Mesodermal cell (in vitro differentiated cells): Measurements from ENCODE around the gene PDHB. TPM values are rescaled to one million over a fixed set of nuclear protein-coding genes. Genes with fewer than 3 reads are reported as not detected.
A peak's percentile ranks its signal among the peaks of the same experiment; 100 is the strongest.

Experiments
- H3K27ac ChIP-seq: 2 replicates; pipeline ENCODE4 v1.7.0; 2013; ENCODE audit warnings: mild to moderate bottlenecking, low read depth, low read length, moderate library complexity; ENCODE audit not compliant: severe bottlenecking
- H3K36me3 ChIP-seq: 2 replicates; pipeline ENCODE4 v1.7.1; 2013; ENCODE audit warnings: mild to moderate bottlenecking, low read length, moderate library complexity; ENCODE audit not compliant: control insufficient read depth, insufficient read depth
- H3K4me1 ChIP-seq: one replicate; pipeline ENCODE4 v1.7.1; 2013; ENCODE audit warnings: mild to moderate bottlenecking, low read length; ENCODE audit not compliant: insufficient read depth, control insufficient read depth, poor library complexity, severe bottlenecking
- H3K4me3 ChIP-seq: 2 replicates; pipeline ENCODE4 v1.7.0; 2013; ENCODE audit warnings: low read length, control low read depth, mild to moderate bottlenecking; ENCODE audit not compliant: insufficient read depth, poor library complexity, severe bottlenecking; ENCODE audit errors: extremely low read depth
- H3K9me3 ChIP-seq: 2 replicates; pipeline ENCODE4 v1.7.1; 2013; ENCODE audit warnings: mild to moderate bottlenecking, low read length, moderate library complexity; ENCODE audit not compliant: control insufficient read depth
- WGBS, 2 experiments: methylation state at CpG; one replicate each; pipeline ENCODE4 v1.1.5; 2013; ENCODE audit warnings: missing lambda C conversion rate in 2 of 2; ENCODE audit not compliant: insufficient coverage in 2 of 2; 5-methylcytosine and 5-hydroxymethylcytosine counted together
- polyA plus RNA-seq, 2 experiments: library from polyadenylated mRNA; stranded (reverse); fragments of 50-300 nt; gene quantifications; one replicate each; pipeline ENCODE4 v1.2.3, GENCODE V29; 2013

Gene PDHB
- 110 TPM for polyA plus RNA-seq (2013, experiment 1 of 2)
- 103 TPM for polyA plus RNA-seq (2013, experiment 2 of 2)

- Histone ChIP-seq H3K9me3 (no peaks in the 10 kb centered on the region), H3K4me3 (peak within 1 kb of the TSS; percentile 66), H3K4me1 (peaks cover 19% of the 10 kb centered on the region), H3K27ac (peak within 1 kb of the TSS; percentile 96), H3K36me3 (peaks cover 38% of the 10 kb centered on the region)
- 1% methylated on average over 39 to 53 of the region's 67 CpGs for WGBS, 2 experiments
Observed at GRCh38 chr3:58433400-58434167, at the start of gene PDHB. Gene PDHB, minus strand, starts transcription at chr3:58433832. Its CDS starts 23 bp downstream, at chr3:58433809.

DNA sequence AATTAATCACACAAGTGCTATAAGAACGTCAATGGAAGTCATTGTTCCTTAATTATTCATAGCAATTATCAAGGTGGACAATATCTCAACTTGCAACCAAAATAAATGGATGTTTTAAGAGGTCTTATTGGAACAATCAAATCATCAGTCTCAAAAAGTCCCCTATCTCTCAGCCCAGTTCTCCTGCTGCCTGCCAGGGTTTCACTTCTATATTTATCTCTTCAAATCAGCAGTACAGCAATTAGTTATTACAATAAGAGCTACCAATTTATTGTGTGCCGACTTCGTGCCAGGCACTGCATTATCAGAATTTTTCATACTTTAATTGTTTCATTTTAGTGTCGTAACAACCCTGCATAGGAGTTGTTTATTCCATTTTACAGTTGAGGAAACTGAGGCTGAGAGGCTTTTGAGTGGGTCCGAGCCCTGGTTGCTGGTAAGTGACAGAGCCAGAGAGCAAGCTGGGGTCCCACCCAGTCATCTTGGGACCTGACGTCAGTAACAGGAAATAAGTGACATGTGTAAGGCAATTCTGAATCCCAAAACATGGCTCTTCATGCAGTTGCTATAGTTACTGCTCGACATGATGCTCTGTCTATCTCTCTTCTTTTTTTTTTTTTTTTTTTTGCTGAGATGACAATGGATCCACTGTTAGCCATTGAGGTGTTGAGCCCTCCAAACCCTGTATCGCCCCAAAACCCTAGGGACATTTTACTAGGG is 49.4 kb upstream of the PDHB start:
- H3K27ac ChIP-seq, result no peak overlapping the region

GRCh38 chr3:58480309-58480708 is 46.7 kb upstream of the PDHB start:
- no peak overlapping the region for H3K27ac ChIP-seq
- no peaks in the 10 kb centered on the region for H3K4me1 ChIP-seq
- 100% methylated on average over 1 of the region's 2 CpGs for WGBS, 2 experiments
- no peak overlapping the region for H3K4me3 ChIP-seq
- peaks cover 5% of the 10 kb centered on the region for H3K9me3 ChIP-seq
- H3K36me3 ChIP-seq, result no peaks in the 10 kb centered on the region

More for the DNA sequence above, 49.4 kb upstream of the PDHB start:
- no peaks in the 10 kb centered on the region for H3K36me3 ChIP-seq
- H3K4me3 ChIP-seq, result no peak overlapping the region
- 85 to 88% methylated on average over 2 to 4 of the region's 8 CpGs for WGBS, 2 experiments
- H3K4me1 ChIP-seq, result peaks cover 7% of the 10 kb centered on the region
- peaks cover 5% of the 10 kb centered on the region for H3K9me3 ChIP-seq

DNA sequence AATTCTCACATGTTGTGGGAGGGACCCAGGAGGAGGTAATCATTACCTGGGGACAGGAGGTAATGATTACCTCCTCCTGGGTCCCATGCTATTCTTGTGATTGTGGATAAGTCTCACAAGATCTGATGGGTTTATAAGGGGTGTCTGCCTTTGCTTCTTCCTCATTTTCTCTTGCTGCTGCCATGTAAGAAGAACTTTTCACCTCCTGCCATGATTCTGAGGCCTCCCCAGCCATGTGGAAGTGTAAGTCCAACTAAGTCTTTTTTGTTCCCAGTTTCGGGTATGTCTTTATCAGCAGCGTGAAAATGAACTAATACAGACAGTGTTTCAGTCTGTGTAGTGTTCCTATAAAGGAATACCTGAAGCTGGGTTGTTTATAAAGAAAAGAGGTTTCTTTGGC is 45.1 kb upstream of the PDHB start:
- peaks cover 6% of the 10 kb centered on the region for H3K4me1 ChIP-seq
- H3K9me3 ChIP-seq, result peaks cover 5% of the 10 kb centered on the region
- H3K27ac ChIP-seq, result no peak overlapping the region
- 87 to 100% methylated on average over 2 of the region's 2 CpGs for WGBS, 2 experiments
- H3K4me3 ChIP-seq, result no peak overlapping the region
- no peaks in the 10 kb centered on the region for H3K36me3 ChIP-seq

- peaks cover 5% of the 10 kb centered on the region for H3K9me3 ChIP-seq
- peaks cover 23% of the 10 kb centered on the region for H3K4me1 ChIP-seq
- no peak overlapping the region for H3K27ac ChIP-seq
- 90 to 98% methylated on average over 3 of the region's 3 CpGs for WGBS, 2 experiments
- no peak overlapping the region for H3K4me3 ChIP-seq
- no peaks in the 10 kb centered on the region for H3K36me3 ChIP-seq
Observed at GRCh38 chr3:58474967-58475578, 41.4 kb upstream of the PDHB start.

DNA sequence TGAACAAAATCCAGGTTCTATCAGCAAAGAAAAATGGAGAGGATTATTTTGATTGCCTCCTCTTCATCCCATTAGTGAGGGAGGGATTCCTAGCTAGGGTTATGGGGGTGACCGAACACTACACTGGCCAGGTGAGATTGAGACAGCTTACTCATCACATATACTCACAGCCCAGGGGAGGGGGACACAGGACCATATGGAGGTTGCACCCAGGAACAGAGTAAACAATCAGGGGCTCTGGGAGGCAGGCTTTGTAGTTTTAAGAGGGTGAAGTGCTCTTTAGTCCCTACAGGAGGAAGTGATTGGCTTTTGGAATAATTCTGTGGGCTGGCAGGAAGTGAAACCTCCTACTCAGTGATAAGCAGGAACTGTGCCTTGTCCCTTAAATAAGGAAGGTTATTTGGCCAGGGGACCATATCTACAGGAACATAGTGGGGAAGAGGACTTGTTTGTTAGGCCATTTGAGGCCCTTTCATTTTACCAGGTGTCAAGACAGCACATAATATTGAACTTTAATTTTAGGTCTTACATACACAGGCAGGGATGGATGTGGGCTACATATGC is 40.8 kb upstream of the PDHB start:
- H3K27ac ChIP-seq, result no peak overlapping the region
- peaks cover 5% of the 10 kb centered on the region for H3K9me3 ChIP-seq
- H3K4me3 ChIP-seq, result no peak overlapping the region
- no peaks in the 10 kb centered on the region for H3K36me3 ChIP-seq
- peaks cover 23% of the 10 kb centered on the region for H3K4me1 ChIP-seq
- no CpG with 5 or more reads among the region's 1 CpG for WGBS, 2 experiments

GRCh38 chr3:58473275-58473674 is 39.6 kb upstream of the PDHB start:
- Histone ChIP-seq H3K27ac (no peak overlapping the region), H3K9me3 (no peaks in the 10 kb centered on the region), H3K4me1 (peaks cover 23% of the 10 kb centered on the region), H3K4me3 (no peak overlapping the region), H3K36me3 (no peaks in the 10 kb centered on the region)
- WGBS, 2 experiments, result 100% methylated on average over 1 of the region's 1 CpG; no CpG with 5 or more reads in 1 of the 2 experiments

GRCh38 chr3:58471025-58471887 is 37.6 kb upstream of the PDHB start:
- WGBS, 2 experiments, result 88 to 95% methylated on average over 6 to 7 of the region's 10 CpGs
- Histone ChIP-seq H3K27ac (peak overlapping the region; percentile 76), H3K4me3 (no peak overlapping the region), H3K9me3 (no peaks in the 10 kb centered on the region), H3K36me3 (no peaks in the 10 kb centered on the region), H3K4me1 (peaks cover 23% of the 10 kb centered on the region)

DNA sequence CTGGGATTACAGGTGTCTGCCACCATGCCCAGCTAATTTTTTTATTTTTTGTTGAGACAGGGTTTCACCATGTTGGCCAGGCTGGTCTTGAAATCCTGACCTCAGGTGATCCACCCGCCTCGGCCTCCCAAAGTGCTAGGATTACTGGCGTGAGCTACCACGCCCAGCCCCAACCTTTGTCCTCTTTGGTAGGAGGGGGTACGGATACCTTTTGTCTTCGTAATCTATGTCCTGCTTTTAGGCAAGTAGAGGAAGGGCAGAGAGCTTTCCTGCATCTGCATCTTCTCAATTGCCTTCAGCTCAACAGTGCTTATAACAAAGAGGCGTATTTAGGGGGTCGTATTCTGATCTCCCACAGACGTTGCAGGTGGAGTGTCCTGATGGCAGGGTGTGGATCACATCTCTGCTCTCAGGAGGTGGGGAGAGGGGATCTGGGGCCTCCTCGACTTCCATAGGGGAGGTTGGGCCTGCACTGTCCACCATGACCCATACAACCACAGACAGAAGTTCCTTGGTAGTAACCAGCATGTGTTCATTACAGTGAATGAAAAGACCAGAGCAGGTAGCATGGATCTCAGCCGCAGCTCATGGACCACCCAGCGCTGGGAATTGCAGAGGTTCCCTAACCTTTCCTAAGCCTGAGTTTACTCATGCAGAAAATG is 36.9 kb upstream of the PDHB start:
- Histone ChIP-seq H3K4me1 (peaks cover 23% of the 10 kb centered on the region), H3K4me3 (no peak overlapping the region), H3K36me3 (no peaks in the 10 kb centered on the region), H3K9me3 (no peaks in the 10 kb centered on the region), H3K27ac (peak overlapping the region; percentile 76)
- WGBS, 2 experiments, result 96 to 99% methylated on average over 9 to 11 of the region's 12 CpGs
